Measurements from ENCODE around the gene ATP9B.

Gene ATP9B

DNA sequence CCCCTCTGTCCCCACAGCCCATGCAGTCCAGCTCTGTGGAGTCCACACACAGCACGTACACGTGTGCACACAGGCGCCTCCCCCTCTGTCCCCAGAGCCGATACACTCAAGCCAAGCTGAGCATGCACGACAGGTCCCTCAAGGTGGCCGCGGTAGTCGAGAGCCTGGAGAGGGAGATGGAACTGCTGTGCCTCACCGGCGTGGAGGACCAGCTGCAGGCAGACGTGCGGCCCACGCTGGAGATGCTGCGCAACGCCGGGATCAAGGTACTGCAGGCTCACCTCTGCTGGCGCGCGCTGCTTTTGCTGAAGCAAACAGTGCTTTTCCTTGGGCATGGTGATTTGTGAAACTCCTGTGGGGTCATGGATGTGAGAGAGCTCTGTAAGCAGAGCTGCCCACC lies 268.0 kb downstream of the ATP9B start:
- DNase-seq = no peak

DNA sequence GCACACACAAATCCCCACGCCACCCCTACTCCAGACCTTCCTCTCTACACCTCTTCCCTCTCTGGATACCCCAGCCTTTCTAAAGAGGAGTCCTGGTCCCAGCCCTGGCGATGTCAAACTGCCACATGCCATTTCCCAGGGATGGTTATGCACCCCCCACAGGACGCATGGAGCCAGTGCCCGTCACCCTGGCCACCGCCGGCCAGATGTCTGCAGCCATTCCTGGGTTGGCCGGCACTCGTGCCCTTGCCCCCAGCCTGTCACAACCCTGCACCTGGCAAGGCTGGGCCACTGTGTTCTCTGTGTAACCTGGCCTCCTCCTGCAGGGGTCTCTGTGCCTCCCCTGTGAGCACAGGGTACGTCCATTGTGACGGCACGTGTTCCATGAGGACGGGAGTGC lies 268.4 kb downstream of the ATP9B start:
- no peak for DNase-seq

DNA sequence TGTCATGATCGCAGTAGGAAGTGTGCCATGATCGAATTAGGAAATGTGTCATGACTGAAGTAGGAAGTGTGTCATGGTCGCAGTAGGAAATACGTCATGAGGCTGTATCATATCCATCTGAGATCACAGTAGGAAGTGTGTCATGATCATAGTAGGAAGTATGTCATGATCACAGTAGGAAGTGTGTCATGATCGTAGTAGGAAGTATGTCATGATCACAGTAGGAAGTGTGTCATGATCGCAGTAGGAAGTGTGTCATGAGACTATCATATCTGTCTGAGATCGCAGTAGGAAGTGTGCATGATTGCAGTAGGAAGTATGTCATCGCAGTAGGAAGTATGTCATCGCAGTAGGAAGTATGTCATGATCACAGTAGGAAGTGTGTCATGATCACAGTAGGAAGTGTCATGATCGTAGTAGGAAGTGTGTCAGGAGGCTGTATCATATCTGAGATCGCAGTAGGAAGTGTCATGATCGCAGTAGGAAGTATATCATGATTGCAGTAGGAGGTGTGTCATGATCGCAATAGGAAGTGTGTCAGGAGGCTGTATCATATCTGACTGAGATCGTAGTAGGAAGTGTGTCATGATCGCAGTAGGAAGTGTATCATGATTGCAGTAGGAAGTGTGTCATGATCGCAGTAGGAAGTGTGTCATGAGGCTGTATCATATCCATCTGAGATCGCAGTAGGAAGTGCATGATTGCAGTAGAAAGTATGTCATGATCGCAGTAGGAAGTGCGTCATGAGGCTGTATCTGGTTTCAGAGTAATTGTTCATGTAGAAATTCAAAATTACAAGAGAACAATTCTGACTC lies 270.1 kb downstream of the ATP9B start:
- DNase-seq = no peak

DNA sequence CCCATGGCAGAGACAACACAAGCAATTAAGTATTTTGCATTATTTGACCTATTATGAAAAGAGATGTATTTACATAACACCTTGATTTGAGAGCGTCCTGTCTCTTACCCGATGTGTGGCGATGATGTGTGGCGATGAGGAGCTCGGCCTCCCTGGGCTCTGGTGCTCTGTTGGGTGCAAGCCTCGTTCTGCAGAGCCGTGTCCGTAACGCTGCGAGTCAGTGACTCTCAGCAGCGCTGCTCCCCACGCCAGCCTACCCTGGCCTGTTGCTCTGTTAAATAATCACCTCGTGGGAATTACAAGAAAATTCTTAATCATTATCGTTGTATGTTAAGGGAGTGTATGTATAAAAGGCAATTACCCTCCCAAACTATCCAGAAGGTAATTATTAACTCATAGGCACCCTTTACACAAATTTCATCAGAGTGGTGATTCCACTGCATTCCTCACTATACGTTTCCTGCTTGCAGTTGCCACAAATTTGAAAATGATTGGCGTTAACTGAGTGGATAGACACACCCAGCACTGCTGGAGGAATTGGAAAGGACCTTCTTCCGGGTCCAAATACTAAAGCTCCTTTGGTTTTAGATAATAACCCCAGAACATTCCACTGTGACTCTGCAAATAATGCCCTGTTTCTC lies 274.5 kb downstream of the ATP9B start:
- DNase-seq = no peak

DNA sequence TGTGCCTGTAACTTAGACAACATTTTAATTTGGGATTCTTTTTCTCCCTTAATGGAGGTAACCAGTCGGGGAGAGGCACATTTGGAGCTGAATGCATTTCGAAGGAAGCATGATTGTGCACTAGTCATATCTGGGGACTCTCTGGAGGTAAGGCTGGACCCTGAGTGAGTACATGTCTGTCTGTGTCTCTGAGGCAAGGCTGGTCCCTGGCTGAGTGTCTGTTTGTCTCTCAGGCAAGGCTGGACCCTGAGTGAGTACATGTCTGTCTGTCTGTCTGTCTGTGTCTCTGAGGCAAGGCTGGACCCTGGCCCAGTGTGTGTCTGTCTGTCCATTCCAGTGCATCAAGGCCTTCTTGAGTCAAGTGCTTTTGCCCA lies 275.0 kb downstream of the ATP9B start:
- DNase-seq = no peak

DNA sequence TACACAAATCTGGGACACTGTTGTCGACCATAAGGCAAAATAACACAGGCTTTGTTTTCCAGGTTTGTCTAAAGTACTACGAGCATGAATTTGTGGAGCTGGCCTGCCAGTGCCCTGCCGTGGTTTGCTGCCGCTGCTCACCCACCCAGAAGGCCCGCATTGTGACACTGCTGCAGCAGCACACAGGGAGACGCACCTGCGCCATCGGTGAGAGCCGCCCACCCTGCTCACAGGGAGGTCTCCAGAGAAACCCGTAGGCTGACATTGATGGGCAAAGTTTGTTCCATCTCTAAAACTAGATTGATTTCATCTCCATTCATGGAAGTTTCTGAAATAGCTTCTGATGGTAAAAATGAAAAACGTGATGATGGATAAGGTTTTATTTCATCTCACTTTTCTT lies 276.2 kb downstream of the ATP9B start:
- DNase-seq = no peak

DNA sequence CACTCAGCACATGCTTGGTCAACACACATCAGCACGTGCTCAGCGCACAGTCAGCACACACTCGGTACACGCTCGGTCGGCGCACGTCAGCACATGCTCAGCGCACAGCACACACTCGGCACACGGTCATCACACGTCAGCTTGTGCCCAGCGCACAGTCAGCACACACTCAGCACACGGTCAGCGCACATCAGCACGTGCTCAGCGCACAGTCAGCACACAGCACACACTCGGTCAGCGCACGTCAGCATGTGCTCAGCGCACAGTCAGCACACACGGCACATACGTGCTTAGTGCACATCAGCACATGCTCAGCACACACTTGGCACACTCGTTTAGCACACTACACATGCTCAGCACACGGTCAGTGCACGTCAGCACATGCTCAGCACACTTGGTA lies 276.8 kb downstream of the ATP9B start:
- no peak for DNase-seq

DNA sequence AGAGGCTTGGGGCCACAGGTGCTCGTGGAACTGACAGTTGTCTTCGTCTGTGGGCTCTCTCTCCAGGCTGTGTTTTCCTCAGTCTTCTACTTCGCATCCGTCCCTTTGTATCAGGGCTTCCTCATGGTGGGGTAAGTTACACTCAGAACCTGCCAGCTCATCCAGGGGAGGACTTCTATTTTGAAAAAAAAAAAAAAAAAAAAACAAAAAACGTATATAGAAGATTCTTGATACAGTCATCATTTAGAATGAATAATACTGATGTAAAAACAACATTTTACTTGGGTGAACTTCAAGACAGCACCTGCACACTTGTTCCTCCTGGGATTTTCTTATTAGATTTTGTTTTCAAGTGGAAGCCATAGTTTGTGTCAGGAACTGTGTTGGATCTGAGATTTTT lies 278.9 kb downstream of the ATP9B start:
- no peak for DNase-seq

DNA sequence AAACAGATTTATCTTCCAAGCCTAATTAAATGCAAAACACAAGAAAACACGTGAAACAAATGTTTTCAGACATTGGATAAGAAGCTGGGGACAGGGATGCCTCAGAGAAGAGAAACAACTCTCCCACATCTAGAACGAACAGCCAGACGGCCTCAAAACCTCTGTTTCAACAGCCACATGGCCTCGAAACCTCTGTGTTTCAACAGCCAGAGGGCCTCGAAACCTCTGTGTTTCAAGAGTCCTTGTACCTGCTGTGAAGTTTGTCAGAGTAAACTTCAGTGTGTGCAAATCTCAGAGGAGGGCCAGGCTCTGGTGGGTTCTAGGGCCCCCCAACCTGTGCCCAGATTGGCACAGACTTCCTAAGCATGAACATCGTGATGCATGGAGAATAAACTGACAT lies 283.2 kb downstream of the ATP9B start:
- no peak for DNase-seq

DNA sequence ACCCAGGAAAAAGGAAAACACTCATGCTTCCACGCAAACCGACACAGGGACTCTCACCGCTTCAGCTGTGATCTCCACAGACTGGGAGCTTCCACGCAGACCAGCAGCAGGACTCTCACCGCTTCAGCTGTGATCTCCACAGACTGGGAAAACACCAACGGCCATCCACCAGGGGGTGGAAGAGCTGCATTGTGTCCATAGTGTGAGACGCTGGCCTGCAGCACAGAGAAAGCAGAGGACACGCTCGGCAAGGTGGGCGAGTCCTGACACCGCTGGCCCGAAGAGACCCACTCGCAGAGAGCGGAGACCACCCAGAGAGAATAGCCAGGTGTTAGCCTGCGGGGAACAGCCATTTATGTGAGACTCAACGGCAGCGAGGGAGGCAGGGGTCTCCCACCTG lies 284.1 kb downstream of the ATP9B start:
- DNase-seq = no peak

DNA sequence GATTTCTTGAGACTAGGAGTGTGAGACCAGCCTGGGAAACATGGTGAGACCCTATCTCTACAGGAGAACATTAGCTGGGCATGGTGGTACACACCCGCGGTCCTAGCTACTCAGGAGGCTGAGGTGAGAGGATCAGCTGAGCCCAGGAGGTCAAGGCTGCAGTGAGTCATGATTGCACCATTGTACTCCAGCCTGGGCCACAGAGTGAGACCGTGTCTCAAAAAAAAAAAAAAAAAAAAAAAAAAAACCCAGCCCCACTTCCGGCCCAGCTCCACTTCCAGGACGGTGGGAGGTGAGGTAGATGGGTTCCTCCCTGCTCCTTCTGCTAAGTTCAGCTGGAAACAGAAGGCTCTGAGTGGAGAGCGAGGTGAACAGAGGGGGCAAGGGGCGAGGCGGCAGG lies 285.2 kb downstream of the ATP9B start:
- DNase-seq = no peak

DNA sequence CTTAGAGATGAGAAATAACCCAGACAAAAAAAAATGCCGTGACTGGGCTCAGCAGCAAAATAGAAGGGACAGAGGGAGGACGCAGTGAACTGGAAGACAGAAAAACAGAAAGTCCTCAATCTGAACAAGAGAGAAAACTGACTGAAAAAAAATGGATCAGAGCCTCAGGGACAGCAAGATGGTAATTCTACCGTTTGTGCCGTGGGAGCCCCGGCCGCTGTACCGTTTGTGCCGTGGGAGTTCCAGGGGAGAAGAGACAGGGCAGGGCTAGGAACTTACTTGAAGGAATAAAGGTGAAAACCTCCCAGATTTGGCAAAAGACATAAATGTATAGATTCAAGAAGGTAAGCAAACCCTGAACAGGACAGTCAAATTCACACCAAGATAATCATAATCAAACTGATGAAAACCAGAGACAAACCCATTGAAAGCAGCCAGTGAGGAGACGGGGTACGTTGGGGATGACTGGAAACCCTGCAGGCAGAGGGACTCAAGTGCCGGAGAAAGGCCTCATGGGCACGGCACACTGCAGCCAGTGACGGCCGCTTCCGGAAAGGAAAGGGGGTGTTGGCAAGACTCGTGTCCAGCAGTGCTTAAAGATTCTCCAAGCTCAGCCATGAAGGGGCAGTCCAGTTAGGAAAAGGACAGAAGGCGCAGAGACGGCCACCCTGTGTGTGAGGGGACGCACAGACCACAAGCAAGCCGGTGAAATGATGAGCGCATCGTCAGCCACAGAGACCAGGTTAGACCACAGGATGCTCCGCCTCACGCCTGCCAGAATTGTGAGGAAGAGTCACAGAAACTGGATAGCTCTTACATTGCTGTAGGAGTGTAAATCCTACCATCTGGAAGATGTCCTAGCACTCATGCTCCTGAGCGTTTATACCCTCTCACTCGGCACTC lies 286.5 kb downstream of the ATP9B start:
- no peak for DNase-seq

DNA sequence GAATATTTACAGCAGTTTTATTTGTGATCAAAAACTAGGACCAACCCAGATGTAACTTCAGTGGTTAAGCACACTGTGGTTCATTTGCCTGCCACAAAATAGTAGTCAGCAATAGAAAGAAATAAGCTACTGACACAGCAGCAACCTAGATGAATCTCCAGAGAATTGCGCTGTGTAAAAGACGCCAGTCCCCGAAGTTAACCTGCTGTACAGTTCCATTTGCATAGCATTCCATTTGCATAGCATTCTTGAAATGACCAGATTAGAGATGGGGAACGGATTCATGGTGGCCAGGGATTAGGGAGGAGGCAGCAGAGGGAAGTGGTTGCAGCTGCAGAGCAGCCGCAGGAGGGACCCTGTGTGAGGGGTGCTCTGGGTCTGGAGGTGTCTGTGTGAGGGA lies 287.2 kb downstream of the ATP9B start:
- no peak for DNase-seq

DNA sequence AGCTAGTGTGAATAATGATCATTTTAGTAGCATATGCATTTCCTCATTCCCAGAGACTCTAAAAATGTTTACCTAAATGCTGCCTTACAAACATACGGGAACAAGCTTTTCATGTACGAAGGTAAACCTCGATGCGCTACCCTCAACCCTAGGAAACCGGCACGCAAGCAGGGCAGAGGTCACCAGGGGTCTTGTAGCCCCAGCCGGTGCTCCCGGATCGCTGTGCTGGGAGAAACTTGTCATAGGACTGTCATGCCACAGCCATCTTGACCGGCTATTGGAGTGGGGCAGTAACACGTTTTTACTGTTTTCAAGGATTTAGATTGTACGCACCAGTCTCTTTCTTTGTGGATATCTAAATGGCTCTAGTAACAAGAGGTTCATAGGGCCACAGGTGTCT lies 291.7 kb downstream of the ATP9B start:
- DNase-seq = no peak

DNA sequence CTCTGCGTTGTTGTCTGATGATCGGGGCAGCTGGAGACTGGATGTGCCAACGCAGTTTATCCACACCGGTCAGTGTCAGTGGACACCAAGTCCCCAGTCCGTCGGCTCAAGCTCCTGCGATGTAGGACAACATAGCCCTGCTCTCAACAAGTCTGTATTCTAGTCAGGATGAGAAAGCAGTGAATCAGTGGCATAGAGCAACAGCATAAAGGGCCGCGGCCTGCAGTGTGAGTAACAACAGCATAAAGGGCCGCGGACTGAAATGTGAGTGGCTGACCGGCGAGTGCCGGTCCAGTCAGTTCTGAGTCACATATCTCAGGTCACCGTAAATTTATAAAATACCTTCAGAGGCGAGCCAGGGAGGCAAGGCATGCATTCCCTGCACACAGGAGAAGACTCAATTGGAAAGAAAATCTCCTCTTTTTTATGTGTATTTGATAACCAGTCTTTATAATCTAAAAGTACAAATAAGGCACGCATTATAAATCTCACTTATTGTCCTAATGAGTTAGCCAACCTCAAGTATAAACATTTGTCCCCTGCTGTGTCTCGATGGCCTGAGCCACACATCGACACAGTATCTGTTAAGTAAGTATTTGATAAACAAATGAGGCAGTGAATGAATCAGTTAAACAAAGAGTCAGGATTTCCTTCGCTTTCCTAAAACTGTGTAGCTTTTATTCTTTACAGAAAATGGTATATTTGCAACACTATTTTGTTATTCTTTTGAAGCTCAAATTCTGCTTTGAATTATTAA lies 292.8 kb downstream of the ATP9B start:
- no peak for DNase-seq

DNA sequence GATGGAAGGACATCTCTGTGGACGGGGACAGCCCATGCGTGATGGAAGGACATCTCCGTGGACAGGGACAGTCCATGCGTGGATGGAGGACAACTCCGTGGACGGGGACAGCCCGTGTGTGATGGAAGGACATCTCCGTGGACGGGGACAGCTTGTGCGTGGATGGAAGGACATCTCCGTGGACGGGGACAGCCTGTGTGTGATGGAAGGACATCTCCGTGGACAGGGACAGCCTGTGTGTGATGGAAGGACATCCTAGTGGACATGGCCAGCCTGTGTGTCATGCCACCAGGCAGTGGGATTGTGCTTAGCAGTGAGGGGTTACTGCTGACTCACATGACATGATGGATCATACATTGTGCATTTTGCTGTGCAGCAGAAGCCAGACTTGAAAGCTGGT lies 296.5 kb downstream of the ATP9B start:
- DNase-seq = no peak

DNA sequence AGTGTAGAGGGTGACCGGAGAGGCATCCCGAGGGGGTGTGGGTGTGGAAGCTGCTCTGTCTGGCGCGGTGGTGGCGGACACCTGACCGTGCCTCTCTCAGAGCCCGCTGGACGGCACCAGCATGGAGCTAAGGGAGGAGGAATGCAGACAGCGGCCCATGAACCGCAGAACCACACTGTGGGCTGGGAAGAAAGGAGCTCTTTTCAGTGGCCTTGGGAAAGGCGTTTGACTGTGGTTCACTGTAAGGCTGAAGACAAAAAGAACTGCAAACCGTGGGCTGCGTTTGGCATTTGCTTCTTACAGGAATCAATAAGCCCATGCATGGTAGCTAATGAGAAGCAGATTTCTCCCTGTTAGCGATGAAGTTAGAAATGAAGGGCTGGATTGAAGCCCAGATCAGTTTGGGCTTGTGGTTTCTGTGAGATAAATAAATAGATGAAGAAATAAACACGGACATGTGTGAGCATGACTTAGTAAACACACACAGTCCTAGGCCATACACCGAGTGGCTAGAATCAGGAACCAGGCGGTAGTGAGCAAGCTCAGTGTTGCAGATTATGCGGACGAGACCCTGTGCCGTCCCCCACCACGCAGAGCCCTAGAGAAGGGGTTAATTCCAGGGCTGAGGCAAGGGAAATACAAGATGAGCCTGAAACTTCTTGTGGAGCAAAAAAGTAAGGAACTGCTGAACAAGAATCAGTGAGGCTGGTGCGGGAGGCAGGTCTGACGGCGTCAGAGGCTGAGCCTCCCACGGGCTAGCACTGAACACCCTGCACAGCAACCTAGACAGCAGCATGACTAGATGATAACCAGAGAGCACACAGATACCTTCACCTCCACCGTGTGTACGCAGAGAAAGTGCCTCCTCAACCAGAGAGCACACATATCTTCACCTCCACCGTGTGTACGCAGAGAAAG lies 297.2 kb downstream of the ATP9B start:
- no peak for DNase-seq

DNA sequence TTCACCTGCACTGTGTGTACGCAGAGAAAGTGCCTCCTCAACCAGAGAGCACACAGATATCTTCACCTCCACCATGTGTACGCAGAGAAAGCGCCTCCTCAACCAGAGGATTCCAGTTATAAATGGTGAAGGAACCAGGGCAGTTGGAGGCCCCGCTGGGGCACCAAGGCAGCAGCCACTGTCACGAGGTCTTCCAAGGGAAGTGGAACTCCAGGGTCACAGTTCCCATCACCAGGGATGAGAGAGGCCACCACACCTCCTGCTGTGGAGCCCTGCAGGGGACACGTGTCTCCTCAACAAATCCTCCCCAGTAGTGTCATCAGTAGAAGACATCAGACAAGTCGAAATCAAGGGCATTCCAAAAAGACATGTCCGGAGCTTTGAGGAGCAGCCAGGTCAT lies 298.3 kb downstream of the ATP9B start:
- DNase-seq = no peak

DNA sequence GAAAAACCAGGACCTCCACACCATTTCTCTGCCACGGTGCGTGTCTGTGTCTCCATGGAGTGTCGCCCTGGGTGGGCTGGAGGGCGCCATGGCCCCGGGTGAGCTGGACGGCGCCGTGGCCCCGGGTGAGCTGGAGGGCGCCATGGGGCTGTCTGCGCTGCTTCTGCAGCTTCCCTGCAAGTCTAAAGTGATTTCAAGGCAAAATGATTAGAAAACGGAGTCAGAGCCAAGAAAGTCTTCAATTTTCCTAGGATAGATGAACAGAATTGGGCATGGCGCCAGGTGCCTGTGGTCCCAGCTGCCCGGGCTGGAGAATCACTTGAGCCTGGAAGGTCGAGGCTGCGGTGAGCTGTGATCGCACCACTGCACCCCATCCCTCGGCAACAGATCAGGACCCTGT lies 298.8 kb downstream of the ATP9B start:
- DNase-seq = no peak

DNA sequence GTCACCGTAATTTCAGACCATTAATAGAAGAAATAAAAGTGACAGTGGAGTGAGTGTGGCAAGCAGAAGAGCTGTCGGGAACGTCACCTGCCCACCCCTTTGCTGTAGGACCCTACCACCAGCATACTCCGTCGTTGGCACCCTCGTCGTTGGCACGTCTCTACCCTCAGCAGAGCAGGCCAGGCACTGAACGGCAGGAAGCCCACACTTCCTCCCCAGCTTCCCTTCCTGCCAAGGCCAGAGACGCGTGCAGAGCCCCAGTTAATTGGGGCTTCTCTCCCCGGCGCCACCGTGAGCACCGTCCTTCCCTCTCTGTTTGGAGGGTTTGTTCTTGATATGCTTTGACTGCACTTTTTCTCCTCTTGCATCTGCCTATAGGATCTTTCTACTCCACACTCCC lies 299.5 kb downstream of the ATP9B start:
- no peak for DNase-seq

DNA sequence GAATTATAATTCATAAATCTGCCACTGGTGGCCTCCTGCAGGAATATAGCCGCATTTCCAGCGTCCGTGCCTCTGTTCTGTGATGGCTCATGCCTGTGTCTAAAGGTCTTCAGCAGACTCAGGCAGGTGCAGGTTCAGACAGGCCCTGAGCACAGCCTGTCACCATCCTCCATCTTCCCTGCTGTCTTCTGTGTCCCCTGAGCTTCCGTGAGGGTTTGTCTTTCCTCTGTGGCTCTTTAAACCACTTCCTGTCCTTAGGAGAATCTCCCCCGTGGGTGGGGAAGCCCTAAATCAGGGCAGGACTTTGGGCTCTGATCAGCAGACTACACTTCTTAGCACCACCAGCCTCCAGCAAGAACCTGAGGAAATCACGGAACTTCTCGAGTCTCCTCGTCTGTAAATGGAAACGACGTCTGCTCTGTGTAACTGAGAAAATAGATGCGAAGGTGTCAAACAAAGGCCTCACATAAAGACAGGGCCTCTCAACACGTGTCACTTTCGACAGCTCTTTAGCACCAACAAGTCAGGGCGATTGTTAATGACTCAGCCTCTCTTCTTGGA lies 302.4 kb downstream of the ATP9B start:
- no peak for DNase-seq

DNA sequence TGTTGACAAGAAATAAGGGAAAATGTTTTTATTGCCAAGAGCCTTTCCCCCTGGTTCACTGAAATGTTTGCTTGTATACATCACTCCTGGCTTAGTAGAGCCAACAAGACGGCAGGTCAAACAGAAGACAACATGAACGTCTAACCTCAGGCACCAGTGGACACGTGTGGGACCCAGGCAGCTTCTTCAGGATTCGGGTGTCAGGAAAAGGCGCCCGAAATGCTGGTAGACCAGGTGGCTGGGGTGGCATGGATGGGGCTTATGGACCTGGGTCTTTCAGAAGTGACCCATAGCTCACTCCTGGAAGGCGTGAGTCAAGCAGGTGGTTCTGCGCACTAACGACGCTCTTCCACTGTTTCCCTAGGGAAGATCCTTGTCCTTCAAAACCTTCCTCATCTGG lies 303.3 kb downstream of the ATP9B start:
- DNase-seq = no peak
